Muscle layer of duodenum (tissue), 2 donors: Measurements from ENCODE around the gene UBE2E1.
"Not testable (repeated sequence)": the region's sequence is repeated elsewhere in the genome, so short reads cannot be mapped to it uniquely, and the experiment has no call there.

Experiments
- H3K27ac ChIP-seq: one replicate; pipeline ENCODE4 v1.7.0; 2013; ENCODE audit warnings: mild to moderate bottlenecking, low read length
- H3K27me3 ChIP-seq: one replicate; pipeline ENCODE4 v1.7.0; 2013; ENCODE audit warnings: low read depth, mild to moderate bottlenecking, control low read depth, low read length
- H3K36me3 ChIP-seq, 2 donors: one replicate each; pipeline ENCODE4 v1.7.0; 2013; ENCODE audit warnings: low read length in 2 of 2, control low read depth in 1 of 2, mild to moderate bottlenecking in 1 of 2; ENCODE audit not compliant: insufficient read depth in 2 of 2, control insufficient read depth in 1 of 2
- H3K4me1 ChIP-seq, 2 donors: one replicate each; pipeline ENCODE4 v1.7.0; 2013; ENCODE audit warnings: low read length in 2 of 2, mild to moderate bottlenecking in 2 of 2, control low read depth in 1 of 2, moderate library complexity in 1 of 2; ENCODE audit not compliant: insufficient read depth in 2 of 2, control insufficient read depth in 1 of 2
- H3K4me3 ChIP-seq, 2 donors: one replicate each; pipeline ENCODE4 v1.7.0; 2013; ENCODE audit warnings: low read length in 2 of 2, low read depth in 1 of 2, mild to moderate bottlenecking in 1 of 2
- H3K9me3 ChIP-seq, 2 donors: one replicate each; pipeline ENCODE4 v1.7.0; 2013; ENCODE audit warnings: low read length in 2 of 2, control low read depth in 1 of 2, mild to moderate bottlenecking in 1 of 2; ENCODE audit not compliant: control insufficient read depth in 1 of 2
- donor health status: healthy.

UBE2E1 gene

DNA sequence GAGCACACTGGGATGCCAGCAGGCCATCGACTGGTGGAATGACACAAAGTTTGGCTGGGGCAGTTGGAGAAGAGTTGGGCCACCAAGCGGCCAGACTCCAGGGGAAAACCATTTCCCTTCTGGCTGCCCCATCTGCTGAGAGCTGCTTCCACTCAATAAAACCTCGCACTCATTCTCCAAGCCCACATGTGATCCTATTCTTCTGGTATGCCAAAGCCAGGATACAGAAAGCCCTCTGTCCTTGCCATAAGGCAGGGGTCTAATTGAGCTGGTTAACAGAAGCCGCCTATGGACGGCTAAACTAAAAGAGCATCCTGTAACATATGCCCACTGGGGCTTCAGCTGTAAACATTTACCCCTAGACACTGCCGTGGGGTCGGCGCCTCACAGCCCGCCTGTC lies 55.9 kb downstream of the UBE2E1 start:
- Histone ChIP-seq H3K36me3 (no peaks in the 10 kb centered on the region), H3K4me1 (peaks cover 15 to 42% of the 10 kb centered on the region in 2 donors), H3K27ac (no peak overlapping the region), H3K27me3 (no peaks in the 10 kb centered on the region), H3K9me3 (no peaks in the 10 kb centered on the region), H3K4me3 (no peak overlapping the region)

DNA sequence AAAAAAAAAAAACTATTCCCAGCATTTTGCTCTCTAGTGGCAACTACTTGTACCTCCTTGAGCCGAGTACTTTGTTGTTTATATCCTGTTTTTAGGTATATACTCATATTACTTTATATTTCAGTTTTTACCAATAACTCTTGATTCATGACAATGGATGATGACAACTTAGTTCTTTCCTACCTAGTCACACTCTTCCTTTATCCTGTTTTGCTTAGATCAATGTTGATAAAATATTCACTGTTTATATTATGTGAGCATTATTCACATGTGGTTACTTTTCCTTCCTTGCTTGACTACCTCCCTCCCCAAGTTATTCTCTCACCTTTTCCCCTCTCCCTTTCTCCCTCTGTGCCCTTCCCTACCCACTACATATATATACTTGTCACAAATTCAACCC lies 57.3 kb downstream of the UBE2E1 start:
- no peaks in the 10 kb centered on the region for H3K9me3 ChIP-seq
- peaks cover 15 to 38% of the 10 kb centered on the region in 2 donors for H3K4me1 ChIP-seq
- no peak overlapping the region for H3K4me3 ChIP-seq
- no peaks in the 10 kb centered on the region for H3K27me3 ChIP-seq
- H3K36me3 ChIP-seq: no peaks in the 10 kb centered on the region
- no peak overlapping the region for H3K27ac ChIP-seq

DNA sequence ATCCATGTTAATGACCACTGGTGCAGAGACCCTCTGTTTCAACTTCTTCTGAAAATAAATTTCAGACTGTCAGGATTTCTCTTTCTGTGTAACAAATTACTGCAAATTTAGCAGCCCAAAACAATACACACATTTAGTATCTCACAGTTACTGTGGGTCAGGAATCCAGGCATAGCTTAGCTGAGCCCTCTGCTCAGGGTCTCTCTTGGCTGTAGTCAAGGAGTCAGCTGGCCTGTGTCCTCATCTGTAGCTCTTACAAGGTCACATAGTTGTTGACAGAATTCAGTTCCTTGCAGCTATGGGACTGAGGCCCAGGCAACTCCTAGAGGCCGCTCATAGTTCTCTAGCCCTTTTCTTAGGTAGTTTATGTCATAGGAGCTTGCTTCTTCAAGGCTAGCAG lies 59.2 kb downstream of the UBE2E1 start:
- Histone ChIP-seq H3K4me1 (peaks cover 7 to 27% of the 10 kb centered on the region in 2 donors), H3K9me3 (no peaks in the 10 kb centered on the region), H3K27ac (no peak overlapping the region), H3K36me3 (no peaks in the 10 kb centered on the region), H3K4me3 (no peak overlapping the region), H3K27me3 (no peaks in the 10 kb centered on the region)

DNA sequence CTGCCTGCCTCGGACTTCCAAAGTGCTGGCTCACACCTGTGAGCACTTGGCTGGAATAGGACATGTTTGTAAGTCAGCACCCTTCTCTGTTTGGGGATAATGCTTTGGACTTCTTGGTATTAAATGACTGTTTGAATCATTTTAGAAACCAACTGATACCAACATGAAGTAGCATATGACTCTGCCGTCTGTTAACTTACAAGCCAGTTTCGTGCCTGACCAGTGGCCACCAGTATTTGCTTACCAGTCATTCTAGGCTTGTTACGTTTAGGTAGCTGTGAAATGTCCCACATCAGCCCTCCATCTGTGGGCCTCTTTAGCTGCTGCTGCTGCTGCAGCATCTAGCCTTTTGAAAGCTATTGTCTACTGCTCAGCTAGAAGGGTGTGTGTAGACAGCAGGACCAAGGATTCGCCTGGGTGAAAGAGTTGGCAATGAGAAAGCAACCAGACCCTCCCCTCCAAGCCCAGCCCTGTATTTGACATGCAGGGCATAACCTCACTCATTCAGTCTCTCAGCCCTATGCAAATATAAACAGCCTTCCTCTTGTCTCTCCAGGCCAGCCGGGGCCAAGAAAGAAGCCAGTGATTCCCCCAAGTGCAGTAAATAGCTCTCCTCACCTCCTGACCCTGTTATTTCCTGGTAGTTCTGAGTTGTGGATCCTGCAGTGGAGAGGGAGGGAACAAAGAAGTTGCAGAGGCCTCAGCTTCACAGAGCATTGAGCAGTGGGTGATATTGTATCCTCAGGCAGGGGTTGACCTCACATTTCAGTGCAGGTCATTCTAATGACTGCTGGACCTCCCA lies 60.0 kb downstream of the UBE2E1 start:
- no peaks in the 10 kb centered on the region for H3K36me3 ChIP-seq
- peaks cover 7 to 27% of the 10 kb centered on the region in 2 donors for H3K4me1 ChIP-seq
- H3K9me3 ChIP-seq: no peaks in the 10 kb centered on the region
- H3K27ac ChIP-seq: no peak overlapping the region
- H3K27me3 ChIP-seq: no peaks in the 10 kb centered on the region
- H3K4me3 ChIP-seq: no peak overlapping the region

DNA sequence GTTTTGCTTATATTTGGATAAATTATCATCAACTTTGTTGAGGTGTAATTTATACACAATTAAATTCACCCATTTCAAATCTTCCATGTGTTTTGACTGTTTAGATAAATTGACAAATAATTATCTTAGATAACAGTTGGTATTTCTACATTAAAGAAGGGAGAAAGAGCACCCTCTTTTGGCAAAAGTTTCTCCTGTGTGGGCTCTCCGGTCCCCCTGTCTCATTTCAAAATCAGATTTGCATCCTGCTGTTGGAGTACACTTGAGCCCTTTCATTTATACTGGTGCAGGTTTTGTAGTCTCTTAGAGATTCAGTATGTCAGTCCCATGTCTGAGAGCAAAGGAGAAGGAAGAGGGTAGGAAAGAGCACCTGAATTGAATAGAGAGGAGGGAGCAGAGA lies 61.6 kb downstream of the UBE2E1 start:
- Histone ChIP-seq H3K36me3 (no peaks in the 10 kb centered on the region), H3K27me3 (no peaks in the 10 kb centered on the region), H3K9me3 (no peaks in the 10 kb centered on the region), H3K4me3 (no peak overlapping the region), H3K4me1 (peaks cover 7 to 23% of the 10 kb centered on the region in 2 donors), H3K27ac (no peak overlapping the region)

DNA sequence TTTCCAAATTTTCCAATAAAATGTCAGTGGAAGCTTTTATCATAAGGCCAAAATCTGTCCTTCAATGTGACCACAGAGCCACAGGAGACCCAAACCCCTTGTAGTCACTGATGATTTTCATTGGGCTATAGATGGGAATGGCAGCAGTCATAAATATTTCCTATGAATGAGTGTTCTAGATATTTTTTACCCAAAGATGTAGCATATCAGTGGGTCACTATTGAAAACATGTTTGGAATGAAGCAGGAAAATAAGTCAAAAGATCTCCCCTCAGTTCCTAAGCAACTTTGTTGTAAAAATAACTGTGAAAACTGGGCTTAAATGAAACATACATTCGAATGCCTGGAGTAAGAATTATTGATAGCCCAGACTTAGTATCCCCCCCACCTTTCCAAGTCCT lies 62.1 kb downstream of the UBE2E1 start:
- Histone ChIP-seq H3K9me3 (no peaks in the 10 kb centered on the region), H3K4me1 (peaks cover 7 to 23% of the 10 kb centered on the region in 2 donors), H3K4me3 (no peak overlapping the region)

DNA sequence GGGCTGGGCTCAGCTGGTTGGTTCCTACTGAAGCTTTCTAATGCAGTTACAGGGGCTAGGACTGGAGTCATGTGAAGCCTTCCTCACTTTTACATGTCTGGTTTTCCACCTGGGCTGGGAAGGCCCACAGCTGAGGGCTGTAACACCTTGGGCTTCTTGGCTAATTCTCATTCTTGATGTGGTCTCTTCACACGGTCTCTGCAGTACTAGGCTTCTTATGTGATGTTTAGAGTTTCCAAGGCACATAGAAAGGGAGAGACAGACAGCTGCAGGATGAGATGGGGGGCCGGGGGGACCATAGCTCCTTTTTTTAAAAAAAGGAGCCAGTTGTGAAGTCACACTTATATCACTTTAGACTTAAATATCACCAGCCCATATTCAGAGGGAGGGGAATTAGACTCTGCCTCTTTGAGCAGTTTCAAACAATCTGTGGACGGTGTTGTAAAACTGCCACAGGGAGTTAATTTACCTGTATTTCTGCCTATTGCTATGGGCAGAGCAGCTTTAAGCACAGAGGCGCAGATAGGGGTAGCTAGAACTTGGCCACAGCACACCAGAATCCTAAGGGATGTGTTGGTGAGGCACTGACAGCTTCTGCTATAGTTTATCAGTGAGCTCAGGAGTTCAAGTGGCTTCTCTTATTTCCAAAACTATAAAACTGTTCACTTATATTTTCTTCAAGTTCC lies 64.4 kb downstream of the UBE2E1 start:
- Histone ChIP-seq H3K27me3 (no peaks in the 10 kb centered on the region), H3K4me1 (peaks cover 7 to 31% of the 10 kb centered on the region in 2 donors), H3K9me3 (no peaks in the 10 kb centered on the region), H3K27ac (no peak overlapping the region), H3K4me3 (no peak overlapping the region), H3K36me3 (no peaks in the 10 kb centered on the region)

More for the DNA sequence above, 62.1 kb downstream of the UBE2E1 start:
- H3K27me3 ChIP-seq: no peaks in the 10 kb centered on the region
- no peak overlapping the region for H3K27ac ChIP-seq
- H3K36me3 ChIP-seq: no peaks in the 10 kb centered on the region

DNA sequence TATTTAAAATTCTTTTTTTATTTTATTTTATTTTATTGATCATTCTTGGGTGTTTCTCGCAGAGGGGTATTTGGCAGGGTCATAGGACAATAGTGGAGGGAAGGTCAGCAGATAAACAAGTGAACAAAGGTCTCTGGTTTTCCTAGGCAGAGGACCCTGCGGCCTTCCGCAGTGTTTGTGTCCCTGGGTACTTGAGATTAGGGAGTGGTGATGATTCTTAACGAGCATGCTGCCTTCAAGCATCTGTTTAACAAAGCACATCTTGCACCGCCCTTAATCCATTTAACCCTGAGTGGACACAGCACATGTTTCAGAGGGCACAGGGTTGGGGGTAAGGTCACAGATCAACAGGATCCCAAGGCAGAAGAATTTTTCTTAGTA lies 64.9 kb downstream of the UBE2E1 start:
- not testable (repeated sequence) for H3K27me3 ChIP-seq, H3K27ac ChIP-seq, H3K36me3 ChIP-seq, H3K4me3 ChIP-seq, H3K9me3 ChIP-seq
- peaks cover 7 to 29% of the 10 kb centered on the region in 2 donors for H3K4me1 ChIP-seq

DNA sequence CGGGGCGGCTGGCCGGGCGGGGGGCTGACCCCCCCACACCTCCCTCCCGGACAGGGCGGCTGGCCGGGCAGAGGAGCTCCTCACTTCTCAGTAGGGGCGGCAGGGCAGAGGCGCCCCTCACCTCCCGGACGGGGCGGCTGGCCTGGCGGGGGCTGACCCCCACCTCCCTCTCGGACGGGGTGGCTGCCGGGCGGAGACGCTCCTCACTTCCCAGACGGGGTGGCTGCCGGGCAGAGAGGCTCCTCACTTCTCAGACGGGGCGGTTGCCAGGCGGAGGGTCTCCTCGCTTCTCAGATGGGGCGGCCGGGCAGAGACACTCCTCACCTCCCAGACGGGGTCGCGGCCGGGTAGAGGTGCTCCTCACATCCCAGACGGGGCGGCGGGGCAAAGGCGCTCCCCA lies 65.6 kb downstream of the UBE2E1 start:
- not testable (repeated sequence) for H3K36me3 ChIP-seq, H3K9me3 ChIP-seq, H3K27me3 ChIP-seq, H3K27ac ChIP-seq, H3K4me3 ChIP-seq
- H3K4me1 ChIP-seq: peaks cover 0 to 22% of the 10 kb centered on the region in 2 donors

DNA sequence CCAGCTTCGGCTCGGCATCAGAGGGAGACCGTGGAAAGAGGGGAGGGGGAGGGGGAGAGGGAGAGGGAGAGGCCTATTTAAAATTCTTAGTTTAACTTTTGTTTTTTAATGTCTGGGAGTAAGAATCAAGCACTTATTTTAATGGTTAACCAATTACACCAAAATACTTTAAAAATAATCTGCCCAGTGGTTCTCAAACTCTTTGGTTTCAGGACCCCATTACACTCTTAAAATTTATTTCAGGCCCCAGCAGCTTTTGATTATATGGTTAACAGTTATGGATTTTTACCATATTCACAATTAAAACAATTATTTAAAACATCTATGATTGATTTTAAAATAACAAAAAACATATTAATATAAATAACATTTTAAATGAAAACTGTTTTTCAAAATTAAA lies 66.6 kb downstream of the UBE2E1 start:
- Histone ChIP-seq H3K27me3 (no peaks in the 10 kb centered on the region), H3K4me1 (peaks cover 4 to 24% of the 10 kb centered on the region in 2 donors), H3K36me3 (no peaks in the 10 kb centered on the region)

DNA sequence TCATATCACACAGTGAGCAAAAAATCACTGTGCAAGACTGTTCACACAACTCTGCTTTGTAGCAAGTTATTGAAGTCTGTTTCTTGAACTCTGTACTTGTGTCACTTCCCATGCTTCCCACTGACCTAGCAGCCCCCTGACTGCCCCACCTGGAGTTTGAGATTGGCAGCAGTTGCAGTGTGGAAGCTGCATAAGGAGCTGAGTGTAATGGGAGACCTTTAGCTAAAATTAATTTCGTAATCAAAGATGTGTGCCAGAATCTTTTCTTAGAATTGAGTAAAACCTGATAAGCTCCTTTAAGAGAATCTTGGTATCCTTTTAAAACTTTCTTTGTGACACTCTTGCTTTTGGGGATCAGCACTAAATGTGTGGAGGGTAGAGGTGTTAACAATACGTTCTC lies 68.2 kb downstream of the UBE2E1 start:
- no peaks in the 10 kb centered on the region for H3K36me3 ChIP-seq
- no peaks in the 10 kb centered on the region for H3K9me3 ChIP-seq
- no peaks in the 10 kb centered on the region for H3K27me3 ChIP-seq
- H3K4me1 ChIP-seq: peaks cover 4 to 32% of the 10 kb centered on the region in 2 donors
- no peak overlapping the region for H3K4me3 ChIP-seq
- no peak overlapping the region for H3K27ac ChIP-seq

More for the DNA sequence above, 66.6 kb downstream of the UBE2E1 start:
- Histone ChIP-seq H3K4me3 (no peak overlapping the region), H3K9me3 (no peaks in the 10 kb centered on the region), H3K27ac (no peak overlapping the region)
